Astrocyte of the cerebellum (primary cell): ENCODE data around the gene TPRA1.

ENCODE experiments used
- DNase-seq: peaks from one replicate; pipeline ENCODE4 v3.0.0-alpha.2; 2011; ENCODE audit warnings: low read depth
- H3K4me3 ChIP-seq: 2 replicates; pipeline ENCODE4 v1.5.1; 2011; ENCODE audit warnings: mild to moderate bottlenecking, low read depth, low read length, moderate library complexity
- in situ Hi-C: cut with HindIII; loops from 2 replicates; pipeline ENCODE4 v1.10.0; 2017; ENCODE audit warnings: low sequenced_read_pairs
- TF ChIP-seq, protein P1 (sequence below): IDR thresholded peaks from 2 replicates; pipeline ENCODE4 v1.5.1; 2012; ENCODE audit warnings: low read length, low read depth, moderate library complexity, mild to moderate bottlenecking; ENCODE audit errors: missing control alignments

TPRA1 gene

DNA sequence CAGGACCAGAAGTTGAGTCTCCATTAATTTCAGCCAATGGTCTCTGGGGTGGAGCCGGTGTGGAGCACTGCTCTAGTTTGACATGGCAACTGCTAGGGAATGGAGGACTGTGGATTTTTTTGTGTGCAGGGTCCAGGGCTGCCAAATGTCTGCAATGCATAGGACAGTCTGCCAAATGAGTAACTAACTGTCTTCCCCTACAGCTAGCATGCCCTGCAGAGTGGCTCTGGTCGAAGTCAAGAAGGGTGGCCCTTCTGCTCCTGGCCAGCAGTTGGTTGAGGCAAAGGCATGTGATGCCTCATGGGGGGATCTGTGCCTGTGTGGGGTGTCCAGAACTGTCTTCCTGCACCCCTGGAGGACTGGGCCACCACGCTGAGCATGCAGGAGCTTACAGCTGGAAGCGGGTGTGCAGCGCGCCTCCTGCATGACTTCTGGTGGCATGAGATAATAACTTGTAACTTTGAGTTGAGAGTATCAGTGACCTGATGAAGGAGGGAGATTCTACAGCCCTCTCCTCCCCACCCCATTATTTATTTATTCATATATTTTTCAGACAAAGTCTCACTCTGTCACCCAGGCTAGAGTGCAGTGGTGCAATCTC is 4.6 kb downstream of the TPRA1 start:
- H3K4me3 ChIP-seq: no peak overlapping the region
- in situ Hi-C loops: no loop called here
- no peak for DNase-seq
- TF ChIP-seq, protein P1, sequence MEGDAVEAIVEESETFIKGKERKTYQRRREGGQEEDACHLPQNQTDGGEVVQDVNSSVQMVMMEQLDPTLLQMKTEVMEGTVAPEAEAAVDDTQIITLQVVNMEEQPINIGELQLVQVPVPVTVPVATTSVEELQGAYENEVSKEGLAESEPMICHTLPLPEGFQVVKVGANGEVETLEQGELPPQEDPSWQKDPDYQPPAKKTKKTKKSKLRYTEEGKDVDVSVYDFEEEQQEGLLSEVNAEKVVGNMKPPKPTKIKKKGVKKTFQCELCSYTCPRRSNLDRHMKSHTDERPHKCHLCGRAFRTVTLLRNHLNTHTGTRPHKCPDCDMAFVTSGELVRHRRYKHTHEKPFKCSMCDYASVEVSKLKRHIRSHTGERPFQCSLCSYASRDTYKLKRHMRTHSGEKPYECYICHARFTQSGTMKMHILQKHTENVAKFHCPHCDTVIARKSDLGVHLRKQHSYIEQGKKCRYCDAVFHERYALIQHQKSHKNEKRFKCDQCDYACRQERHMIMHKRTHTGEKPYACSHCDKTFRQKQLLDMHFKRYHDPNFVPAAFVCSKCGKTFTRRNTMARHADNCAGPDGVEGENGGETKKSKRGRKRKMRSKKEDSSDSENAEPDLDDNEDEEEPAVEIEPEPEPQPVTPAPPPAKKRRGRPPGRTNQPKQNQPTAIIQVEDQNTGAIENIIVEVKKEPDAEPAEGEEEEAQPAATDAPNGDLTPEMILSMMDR: no peak

DNA sequence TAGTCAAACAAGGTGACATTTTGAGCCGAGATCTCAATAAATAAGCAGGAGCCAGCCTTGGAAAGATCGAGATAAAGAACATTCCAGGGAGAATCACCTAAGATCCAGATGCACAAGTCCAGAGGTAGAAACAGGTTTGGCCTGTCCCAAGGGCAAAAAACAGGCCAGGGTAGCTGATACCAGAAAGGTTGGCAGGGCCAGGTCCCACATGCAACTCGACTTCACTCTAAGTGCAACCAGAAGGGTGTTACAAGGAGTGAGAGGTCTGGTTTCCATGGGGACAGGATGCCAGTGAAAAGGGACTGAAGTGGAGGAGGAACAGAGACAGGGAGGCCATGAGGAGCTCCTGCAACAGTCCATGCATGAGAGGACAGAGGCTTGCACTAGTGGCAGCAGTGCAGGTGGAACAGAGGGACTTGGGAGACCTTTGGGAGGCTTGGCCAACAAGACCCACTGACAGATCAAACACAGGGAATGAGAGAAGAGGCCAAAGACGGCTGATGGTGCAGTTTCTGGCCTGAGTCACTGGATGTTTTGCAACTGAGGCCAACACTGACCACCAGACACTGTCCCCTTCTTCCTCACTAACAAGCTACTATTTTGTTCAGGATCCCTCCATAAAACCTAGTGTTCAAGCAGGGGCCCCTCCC is 5.2 kb downstream of the TPRA1 start:
- in situ Hi-C loops: no loop called here
- TF ChIP-seq, protein P1: no peak
- no peak for DNase-seq
- H3K4me3 ChIP-seq: no peak overlapping the region

DNA sequence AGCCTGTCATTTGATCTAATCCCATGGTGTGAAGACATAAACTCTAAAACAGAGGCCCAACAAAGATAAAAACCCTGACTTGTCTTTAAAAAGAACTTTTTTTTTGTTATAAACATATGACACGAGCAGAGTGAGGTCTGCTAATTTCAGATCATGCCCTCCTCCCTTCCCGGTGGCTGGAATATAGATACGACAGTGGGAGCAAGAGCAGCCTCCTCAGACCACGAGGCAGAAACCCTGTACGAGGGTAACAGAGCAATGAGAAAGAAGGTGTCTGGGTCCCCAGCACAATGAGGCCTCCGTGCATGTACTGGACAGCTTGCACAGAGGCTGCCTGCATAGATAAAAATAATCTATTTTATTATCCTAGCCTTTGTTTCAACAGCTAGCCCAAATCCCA is 5.8 kb downstream of the TPRA1 start:
- no peak overlapping the region for H3K4me3 ChIP-seq
- TF ChIP-seq, protein P1: no peak

DNA sequence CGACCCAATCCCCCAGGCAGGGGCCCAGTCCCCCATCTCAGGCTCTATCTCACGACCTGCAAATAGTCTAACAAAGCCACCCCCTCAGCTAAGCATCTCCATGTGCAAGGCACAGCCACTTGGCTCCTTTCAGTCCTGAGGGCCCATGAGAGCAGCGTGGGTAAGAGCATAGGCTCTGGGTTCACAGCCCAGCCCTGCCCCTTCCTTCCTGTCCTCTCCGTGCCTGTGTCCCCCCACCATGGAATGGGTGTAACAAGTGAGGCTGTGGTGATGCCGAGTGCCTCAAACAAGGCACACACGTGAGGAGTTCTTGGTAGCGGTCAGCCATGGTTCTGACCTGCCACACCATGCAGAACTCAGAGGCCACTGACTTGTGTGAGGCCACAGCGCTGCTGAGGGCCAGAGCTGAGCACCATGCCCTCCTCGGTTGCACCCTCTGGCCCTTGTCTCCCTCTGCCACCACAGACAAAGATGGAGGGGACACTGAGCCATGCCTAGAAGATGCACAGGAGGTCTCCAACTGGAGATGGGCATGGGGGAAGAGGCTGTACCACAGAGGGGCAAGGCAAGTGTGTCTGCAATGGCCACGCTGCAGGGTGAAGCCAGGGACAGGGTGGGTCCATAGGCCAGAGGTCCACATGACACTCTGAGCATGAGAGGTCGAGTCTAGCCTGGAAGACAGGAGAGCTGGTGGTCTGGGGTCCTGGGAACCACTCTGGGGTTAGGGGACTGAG is 10.0 kb downstream of the TPRA1 start:
- TF ChIP-seq, protein P1: no peak
- DNase-seq: no peak
- in situ Hi-C loops: no loop called here
- no peak overlapping the region for H3K4me3 ChIP-seq

More for the DNA sequence above, 5.8 kb downstream of the TPRA1 start:
- in situ Hi-C loops: no loop called here
- no peak for DNase-seq

DNA sequence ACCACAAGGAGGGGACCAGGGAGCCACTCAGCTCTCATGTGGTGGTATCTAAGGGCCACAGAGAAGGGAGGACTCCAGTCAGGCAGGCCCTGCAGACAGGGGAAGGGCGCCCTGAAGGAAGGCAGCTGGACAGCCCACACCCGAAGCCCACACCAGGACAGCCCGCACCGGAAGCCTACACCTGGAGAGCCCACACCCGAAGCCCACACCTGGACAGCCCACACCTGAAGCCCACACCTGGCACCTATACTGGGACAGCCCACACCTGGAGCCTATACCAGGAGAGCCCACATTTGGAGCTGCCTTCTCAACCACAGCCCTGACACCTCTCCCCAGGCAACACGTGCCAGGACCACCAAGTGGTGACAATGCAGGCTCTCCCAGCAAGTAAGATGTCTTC is 11.7 kb downstream of the TPRA1 start:
- DNase-seq: no peak
- H3K4me3 ChIP-seq: no peak overlapping the region
- TF ChIP-seq, protein P1: no peak
- in situ Hi-C loops: no loop called here

DNA sequence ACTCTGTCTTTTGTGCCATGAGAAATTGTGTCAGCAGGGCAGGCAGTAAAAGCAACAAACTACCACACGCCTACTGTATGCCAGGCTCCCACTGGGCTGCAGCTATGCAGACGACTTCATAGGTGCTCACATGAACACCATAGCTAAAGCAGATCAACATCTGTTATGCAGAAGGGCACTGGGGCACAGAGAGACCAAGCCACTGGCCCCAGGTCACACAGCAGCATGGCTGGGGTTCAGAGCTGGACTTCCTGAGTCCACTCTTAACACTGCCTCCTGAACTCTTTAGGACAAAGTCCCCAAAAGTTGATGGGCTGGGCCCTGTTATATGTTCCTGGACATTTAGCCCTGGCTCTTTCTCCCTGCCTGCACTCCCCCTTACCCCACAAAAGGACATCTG is 12.4 kb downstream of the TPRA1 start:
- DNase-seq: no peak
- no peak overlapping the region for H3K4me3 ChIP-seq
- in situ Hi-C loops: no loop called here
- TF ChIP-seq, protein P1: no peak
